Posterior cingulate gyrus (tissue), 11 donors: ENCODE data around the gene CLIC2.
A peak's percentile ranks its signal among the peaks of the same experiment; 100 is the strongest.
"Not testable (repeated sequence)": the region's sequence is repeated elsewhere in the genome, so short reads cannot be mapped to it uniquely, and the experiment has no call there.

ENCODE experiments used
- DNase-seq, 10 donors: peaks; one replicate each; pipeline versions ENCODE4 v3.0.0 to v3.0.0-alpha.2; 2020 to 2021; ENCODE audit warnings: mixed read lengths in 3 of 10
- intact Hi-C: fragments of 100-400 bp; cut with DNase I; formaldehyde crosslinking; loops from one replicate; pipeline ENCODE4 v1.15.1; 2023

The CLIC2 gene

DNA sequence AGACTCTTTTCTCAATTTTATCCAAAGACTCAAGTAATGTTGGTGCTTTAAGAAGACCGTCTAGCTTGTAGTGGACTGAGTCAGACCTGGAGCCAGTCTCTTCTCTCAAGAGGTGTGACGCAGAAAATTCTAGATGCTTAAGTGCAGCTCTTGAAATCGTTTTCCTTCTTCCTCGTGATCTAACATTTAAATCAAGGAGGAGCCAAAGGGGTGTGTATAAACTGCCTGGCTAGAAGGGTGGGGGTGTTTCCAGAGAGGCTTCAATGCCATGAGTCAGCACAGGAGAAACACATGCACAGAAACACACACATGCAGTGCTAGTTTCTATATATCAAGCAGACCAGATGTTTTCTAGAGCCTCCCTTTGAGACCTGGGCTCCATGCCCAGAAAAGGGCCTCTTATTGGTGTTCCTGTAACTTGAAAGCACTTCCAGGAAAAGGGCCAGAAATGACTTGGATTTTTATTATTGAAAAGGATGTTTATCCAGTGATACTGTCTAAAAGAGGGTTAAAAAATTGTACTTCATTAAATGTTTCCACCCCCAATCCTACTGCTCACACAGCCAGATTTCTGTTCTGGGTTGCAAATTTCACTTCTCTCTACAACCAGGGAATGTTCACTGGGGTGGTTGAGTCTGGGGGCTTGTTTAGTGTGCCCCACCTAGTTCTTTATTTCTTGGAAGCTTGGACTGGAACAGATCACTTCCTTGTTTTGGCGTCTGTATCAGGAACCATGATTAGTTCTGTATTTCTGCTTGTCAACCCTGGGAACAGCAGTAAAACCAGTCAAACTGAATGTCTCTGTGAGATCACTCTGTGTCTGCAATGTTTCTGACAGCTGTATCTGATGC, at the start of gene CLIC2:
CLIC2 (minus strand) TSS at position 129 of the 851 bp plus-strand sequence. CDS start 187 bp downstream, outside the sequence.
- DNase-seq: peak in 4 of 10 donors; percentile 1 to 58 (median 7)
- intact Hi-C loops: no loop called here

DNA sequence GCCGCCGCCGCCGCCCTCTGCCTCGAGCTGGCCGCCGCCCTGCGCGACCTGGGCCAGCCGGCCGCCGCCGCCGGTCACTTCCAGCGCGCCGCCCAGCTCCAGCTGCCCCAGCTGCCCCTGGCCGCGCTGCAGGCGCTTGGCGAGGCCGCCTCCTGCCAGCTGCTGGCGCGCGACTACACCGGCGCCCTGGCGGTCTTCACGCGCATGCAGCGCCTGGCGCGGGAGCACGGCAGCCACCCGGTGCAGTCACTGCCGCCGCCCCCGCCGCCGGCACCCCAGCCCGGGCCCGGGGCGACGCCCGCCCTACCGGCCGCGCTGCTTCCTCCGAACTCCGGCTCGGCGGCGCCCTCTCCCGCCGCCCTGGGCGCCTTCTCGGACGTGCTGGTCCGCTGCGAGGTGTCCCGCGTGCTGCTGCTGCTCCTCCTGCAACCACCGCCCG, 48.1 kb upstream of the CLIC2 start:
- intact Hi-C loops, DNase-seq: not testable (repeated sequence)

DNA sequence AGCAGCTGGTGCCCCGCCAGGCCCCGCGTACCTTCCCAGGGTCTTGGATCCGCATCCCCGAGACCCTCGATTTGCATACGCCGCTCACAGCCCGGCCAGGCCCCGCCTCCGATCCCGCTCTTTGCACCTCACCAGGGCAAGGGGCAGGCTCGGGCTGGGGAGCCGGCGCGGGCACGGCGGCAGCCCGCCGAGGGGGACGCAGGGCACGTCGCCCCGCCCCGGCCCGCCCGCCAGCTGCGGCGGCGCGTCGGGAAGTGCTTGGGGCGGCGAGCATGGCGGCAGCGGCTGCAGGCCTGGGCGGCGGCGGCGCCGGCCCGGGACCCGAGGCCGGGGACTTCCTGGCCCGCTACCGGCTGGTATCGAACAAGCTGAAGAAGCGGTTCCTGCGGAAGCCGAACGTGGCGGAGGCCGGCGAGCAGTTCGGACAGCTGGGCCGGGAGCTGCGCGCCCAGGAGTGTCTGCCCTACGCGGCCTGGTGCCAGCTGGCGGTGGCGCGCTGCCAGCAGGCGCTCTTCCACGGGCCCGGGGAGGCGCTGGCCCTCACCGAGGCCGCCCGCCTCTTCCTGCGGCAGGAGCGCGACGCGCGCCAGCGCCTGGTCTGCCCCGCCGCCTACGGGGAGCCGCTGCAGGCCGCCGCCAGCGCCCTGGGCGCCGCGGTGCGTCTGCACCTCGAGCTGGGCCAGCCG, 47.6 kb upstream of the CLIC2 start, which contains the start of gene F8A2:
F8A2 (plus strand) TSS at position 253 of the 686 bp plus-strand sequence; CDS start at position 273, 20 bp downstream.
- intact Hi-C loops, DNase-seq: not testable (repeated sequence)

DNA sequence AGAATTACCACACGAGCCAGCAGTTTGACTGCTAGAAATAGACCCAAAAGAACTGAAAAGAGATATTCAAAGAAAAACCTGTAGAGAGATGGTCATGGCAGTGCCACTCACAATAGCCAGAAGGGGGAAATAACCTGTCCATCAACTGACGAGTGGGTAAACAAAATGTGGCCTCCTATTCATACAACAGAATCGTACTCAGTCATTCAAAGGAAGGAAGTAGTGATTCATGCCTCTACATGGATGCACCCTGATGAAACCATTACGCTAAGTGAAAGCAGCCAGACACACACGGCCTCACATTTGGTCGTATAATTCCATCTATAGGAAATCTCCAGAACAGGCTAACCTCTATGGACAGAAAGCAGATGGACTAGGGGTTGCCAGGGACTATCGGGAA, 45.4 kb upstream of the CLIC2 start:
- DNase-seq, intact Hi-C loops: not testable (repeated sequence)

GRCh38 chrX:155373777-155374458, 39.5 kb upstream of the CLIC2 start:
- DNase-seq, intact Hi-C loops: not testable (repeated sequence)

GRCh38 chrX:155363712-155364111, 29.3 kb upstream of the CLIC2 start:
- DNase-seq, intact Hi-C loops: not testable (repeated sequence)

- DNase-seq, intact Hi-C loops: not testable (repeated sequence)
Observed at GRCh38 chrX:155349448-155349847, 15.0 kb upstream of the CLIC2 start.

GRCh38 chrX:155345689-155346088, 11.3 kb upstream of the CLIC2 start:
- intact Hi-C loops, DNase-seq: not testable (repeated sequence)

DNA sequence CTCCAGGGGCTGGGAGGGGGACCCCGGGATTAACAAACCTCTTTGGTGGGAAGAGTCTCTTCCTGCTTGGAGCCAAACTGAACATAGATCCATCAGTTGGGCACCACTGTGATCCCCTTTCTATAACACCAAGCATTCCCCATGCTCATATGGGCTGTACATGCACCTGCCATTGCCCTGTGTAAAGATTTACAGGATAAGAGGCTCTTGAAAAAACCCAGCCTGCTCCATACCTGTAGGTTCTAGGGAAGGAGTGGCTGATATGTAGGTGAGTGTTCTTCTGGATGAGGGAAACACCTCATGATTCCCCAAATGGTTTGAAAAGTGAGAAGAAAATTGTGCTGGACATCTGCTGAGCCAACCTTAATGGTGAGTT, 911 bp upstream of the CLIC2 start:
- DNase-seq: peak in 2 of 10 donors; percentile 6 to 22

DNA sequence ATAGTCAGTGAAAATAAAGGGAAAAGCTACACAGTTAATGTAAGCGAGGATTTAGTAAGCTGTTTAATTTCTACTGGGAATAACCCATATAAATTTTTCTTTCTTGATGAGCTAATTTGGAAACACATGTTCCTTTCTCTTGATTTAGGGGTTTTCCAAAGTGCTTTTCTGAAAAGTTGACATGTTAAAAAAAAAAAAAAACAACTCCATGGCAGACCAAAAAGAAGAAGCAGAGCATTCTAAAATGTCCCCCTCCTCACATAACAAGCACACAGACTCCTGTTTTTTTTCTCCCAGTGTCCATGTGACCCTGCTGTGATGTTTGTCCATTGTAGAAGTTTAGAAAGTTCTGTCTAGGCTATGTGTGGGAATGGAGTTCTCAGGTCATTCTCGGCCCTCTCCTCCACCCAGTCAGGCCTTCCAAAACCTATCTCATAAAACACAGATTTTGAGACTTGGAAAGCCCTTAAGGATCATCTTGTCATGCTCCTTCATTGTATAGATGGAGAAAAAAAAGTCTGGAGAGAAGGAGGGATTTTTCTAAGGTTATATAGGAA, 792 bp downstream of the CLIC2 start:
- DNase-seq: peak in 2 of 10 donors; percentile 9
- intact Hi-C loops: no loop called here

More for the DNA sequence above, 911 bp upstream of the CLIC2 start:
- intact Hi-C loops: not testable (repeated sequence)

DNA sequence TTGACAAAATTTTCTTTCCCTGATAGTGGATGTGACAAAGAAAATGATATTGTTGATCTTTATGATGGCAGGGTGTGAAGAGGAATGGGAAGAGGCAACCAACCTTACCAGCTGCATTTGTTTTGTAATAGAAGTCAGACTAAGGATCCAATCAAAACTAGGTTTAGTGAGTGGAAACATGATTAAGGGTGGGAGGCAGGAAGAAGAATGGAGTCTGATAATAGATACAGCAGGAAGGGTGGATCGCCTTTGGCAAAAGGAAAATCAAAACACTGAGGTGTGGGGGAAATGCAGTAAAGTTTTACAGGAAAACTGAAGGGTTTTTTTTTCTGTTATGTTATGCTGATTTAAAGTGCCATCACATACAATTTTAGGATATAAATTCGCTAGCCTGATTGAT, 3.4 kb downstream of the CLIC2 start:
- DNase-seq: no peak
- intact Hi-C loops: no loop called here

DNA sequence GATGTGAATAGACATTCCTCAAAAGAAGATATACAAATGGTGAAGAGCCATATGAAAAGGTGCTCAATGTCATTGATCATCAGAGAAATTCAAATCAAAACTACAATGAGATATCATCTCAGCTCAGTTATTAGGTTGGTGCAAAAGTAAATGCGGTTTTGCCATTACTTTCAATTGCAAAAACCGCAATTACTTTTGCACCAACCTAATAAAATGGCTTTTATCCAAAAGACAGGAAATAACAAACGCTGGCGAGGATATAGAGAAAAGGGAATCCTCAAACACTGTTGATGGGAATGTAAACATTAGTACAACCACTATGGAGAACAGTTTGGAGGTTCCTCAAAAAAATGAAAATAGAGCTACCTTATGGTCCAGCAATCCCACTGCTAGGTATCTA, 5.1 kb downstream of the CLIC2 start:
- intact Hi-C loops: no loop called here

DNA sequence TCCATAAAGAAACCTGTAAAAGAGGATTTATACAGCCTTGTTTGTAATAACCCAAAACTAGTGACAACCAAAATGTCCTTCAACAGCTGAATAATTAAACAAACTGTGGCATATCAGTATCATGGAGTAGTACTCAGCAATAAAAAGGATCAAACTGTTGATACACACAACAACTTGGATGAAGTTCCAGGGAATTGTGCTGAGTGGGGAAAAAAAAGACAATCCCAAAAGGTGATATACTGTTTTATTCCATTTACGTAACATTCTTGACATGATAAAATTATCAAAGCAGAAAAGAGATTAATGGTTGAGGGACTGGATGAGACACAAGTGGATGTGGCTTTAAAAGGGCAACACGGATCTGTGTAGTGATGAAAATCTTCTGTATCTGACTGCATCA, 7.8 kb downstream of the CLIC2 start:
- intact Hi-C loops: no loop called here
- DNase-seq: no peak

More for the DNA sequence above, 5.1 kb downstream of the CLIC2 start:
- DNase-seq: no peak

GRCh38 chrX:155314260-155314659, 20.2 kb downstream of the CLIC2 start:
- intact Hi-C loops: no loop called here
- DNase-seq: no peak

DNA sequence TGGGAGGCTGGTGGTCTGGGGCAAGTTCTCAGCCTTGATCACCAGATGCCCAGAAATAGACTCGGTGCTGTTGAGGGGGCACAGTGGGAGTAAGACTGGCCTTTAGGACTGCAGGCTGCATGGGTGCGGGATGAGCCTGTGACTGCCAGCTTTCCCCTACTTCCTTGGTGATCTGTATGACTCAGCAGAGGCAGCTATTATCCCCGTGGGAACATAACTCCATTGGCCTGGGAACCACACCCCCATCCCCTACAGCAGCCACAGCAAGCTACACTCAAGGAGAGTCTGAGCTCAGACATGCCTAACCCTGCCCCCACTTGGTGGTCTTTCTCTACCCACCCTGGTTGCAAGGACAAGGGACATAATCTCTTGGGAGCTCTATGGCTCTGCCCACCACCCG, 20.6 kb downstream of the CLIC2 start:
- intact Hi-C loops: no loop called here
- DNase-seq: no peak

GRCh38 chrX:155293771-155294170, 40.6 kb downstream of the CLIC2 start:
- intact Hi-C loops: no loop called here
- DNase-seq: no peak

DNA sequence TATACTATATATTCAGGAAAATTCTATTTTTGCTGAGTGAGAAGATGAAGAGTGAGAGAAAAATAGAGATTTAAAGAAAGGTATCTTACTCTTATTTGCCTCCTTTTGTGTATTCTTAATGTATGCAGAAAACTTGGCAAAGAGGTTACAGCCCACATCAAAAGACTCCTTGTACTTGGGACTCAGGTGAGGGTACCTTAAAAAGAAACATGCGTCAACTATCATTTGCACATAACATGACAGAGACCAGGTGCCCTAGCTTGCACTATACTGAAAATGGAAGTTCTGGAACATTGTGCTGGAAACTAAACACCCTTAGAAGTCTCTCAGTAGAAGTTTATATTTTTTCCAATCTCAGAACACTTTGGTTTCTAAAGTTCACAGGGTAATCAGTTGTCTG, 54.5 kb downstream of the CLIC2 start:
- no peak for DNase-seq
- intact Hi-C loops: no loop called here

DNA sequence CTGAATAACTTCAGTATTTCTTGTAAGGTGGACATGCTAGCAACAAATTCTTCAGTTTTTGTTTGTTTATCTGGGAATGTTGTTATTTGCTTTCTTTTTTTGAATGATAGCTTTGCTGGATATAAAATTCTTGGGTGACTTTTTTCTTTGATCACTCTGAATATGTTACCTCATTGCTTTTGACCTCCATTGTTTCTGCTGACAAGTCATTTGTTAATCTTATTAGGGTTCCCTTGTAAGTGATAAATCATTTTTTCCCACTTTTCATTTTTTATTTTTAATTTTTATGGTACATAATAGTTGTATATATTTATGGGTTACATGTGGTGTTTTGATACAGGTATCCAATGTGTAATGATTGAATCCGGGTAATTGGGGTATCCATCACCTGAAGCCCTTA, 63.4 kb downstream of the CLIC2 start:
- intact Hi-C loops: no loop called here

DNA sequence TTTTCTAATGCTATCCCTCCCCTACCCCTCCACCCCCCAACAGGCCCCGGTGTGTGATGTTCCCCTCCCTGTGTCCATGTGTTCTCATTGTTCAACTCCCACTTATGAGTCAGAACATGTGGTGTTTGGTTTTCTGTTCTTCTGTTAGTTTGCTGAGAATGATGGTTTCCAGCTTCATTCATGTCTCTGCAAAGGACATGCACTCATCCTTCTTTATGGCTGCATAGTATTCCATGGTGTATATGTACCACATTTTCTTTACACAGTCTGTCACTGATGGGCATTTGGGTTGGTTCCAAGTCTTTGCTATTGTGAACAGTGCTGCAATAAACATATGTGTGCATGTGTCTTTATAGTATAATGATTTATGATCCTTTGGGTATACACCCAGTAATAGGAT, 66.4 kb downstream of the CLIC2 start:
- DNase-seq, intact Hi-C loops: not testable (repeated sequence)

More for the DNA sequence above, 63.4 kb downstream of the CLIC2 start:
- no peak for DNase-seq

GRCh38 chrX:155266439-155266838, 68.0 kb downstream of the CLIC2 start:
- DNase-seq: no peak
- intact Hi-C loops: no loop called here
